DND-41 (cell line): Measurements from ENCODE around the gene ACACA.

Experiments used
- ATAC-seq: fragments of 200-7000 bp; cut with Tn5 transposase; 3 replicates; pipeline ENCODE4 v1.9.1; 2021; ENCODE audit warnings: low read depth; ENCODE audit not compliant: insufficient read depth
- DNase-seq: peaks from one replicate; pipeline ENCODE4 v3.0.0-alpha.2; 2020
- H2AFZ ChIP-seq: 2 replicates; pipeline ENCODE4 v1.6.0; 2012; ENCODE audit warnings: low read depth, low read length
- H3K27ac ChIP-seq: 2 replicates; pipeline ENCODE4 v1.5.1; 2012; ENCODE audit warnings: low read length, inconsistent platforms
- H3K27me3 ChIP-seq: fragments of 200-600 bp; sonication (generic); 2 replicates; pipeline ENCODE4 v1.6.0; 2012; ENCODE audit warnings: low read length, mild to moderate bottlenecking, inconsistent platforms; ENCODE audit not compliant: insufficient read depth, poor library complexity
- H3K36me3 ChIP-seq: 2 replicates; pipeline ENCODE4 v1.5.1; 2012; ENCODE audit warnings: low read length, inconsistent platforms; ENCODE audit not compliant: insufficient read depth
- H3K4me1 ChIP-seq: 2 replicates; pipeline ENCODE4 v1.5.1; 2012; ENCODE audit warnings: mild to moderate bottlenecking, low read length; ENCODE audit not compliant: insufficient read depth
- H3K4me2 ChIP-seq: 2 replicates; pipeline ENCODE4 v1.6.0; 2012; ENCODE audit warnings: mild to moderate bottlenecking, moderate library complexity, low read length, inconsistent platforms; ENCODE audit not compliant: insufficient read depth
- H3K4me3 ChIP-seq, 2 experiments: fragments of 200-600 bp in 1 of 2; shearing (Covaris generic) in 1 of 2; 2 replicates each; pipeline ENCODE4 v1.5.1; 2012 to 2016; ENCODE audit warnings: inconsistent platforms in 2 of 2, low read length in 2 of 2, mild to moderate bottlenecking in 2 of 2, low read depth in 1 of 2, moderate library complexity in 1 of 2
- H3K79me2 ChIP-seq: 2 replicates; pipeline ENCODE4 v1.6.0; 2012; ENCODE audit warnings: low read length, inconsistent platforms; ENCODE audit not compliant: insufficient read depth
- H3K9ac ChIP-seq: 2 replicates; pipeline ENCODE4 v1.6.0; 2012; ENCODE audit warnings: low read depth, mild to moderate bottlenecking, inconsistent platforms, low read length, moderate library complexity
- H3K9me3 ChIP-seq: 2 replicates; pipeline ENCODE4 v1.5.1; 2012; ENCODE audit warnings: low read length, moderate library complexity, mild to moderate bottlenecking, inconsistent platforms; ENCODE audit not compliant: insufficient read depth, severe bottlenecking
- H4K20me1 ChIP-seq: 2 replicates; pipeline ENCODE4 v1.6.0; 2012; ENCODE audit warnings: low read length; ENCODE audit not compliant: insufficient read depth
- CTCF ChIP-seq: IDR thresholded peaks from 2 replicates; pipeline ENCODE4 v1.5.1; 2012; ENCODE audit warnings: borderline replicate concordance, low read length, moderate library complexity, mild to moderate bottlenecking; ENCODE audit not compliant: poor library complexity, severe bottlenecking; ENCODE audit errors: extremely low read depth
- EZH2 ChIP-seq: IDR thresholded peaks from 3 replicates; pipeline ENCODE4 v1.6.1; 2012; ENCODE audit warnings: borderline replicate concordance, low read depth, mild to moderate bottlenecking, moderate library complexity, low read length, inconsistent platforms; ENCODE audit not compliant: severe bottlenecking

The ACACA gene

GRCh38 chr17:37406635-37407461 lies at the start of gene ACACA, which contains the start of gene TADA2A:
ACACA (minus strand) TSS chr17:37406836; CDS start chr17:37406299, 537 bp downstream.
TADA2A (plus strand) TSS chr17:37406886; CDS start chr17:37411366, 4,480 bp downstream.
- TF ChIP-seq CTCF = no peak
- TF ChIP-seq EZH2 = no peak
- H3K27ac ChIP-seq = peak within 1 kb of the TSS; percentile 95
- H3K9ac ChIP-seq = peak within 1 kb of the TSS; percentile 98
- peak; percentile 93 for ATAC-seq
- no peaks in the 10 kb centered on the region for H3K27me3 ChIP-seq
- H2AFZ ChIP-seq = peak within 1 kb of the TSS; percentile 93
- H3K79me2 ChIP-seq = peaks cover 76% of the 10 kb centered on the region
- H3K4me2 ChIP-seq = peak within 1 kb of the TSS; percentile 95
- H4K20me1 ChIP-seq = 0 out of 2 replicates have a peak, but pooled peaks cover 3% of the 10 kb centered on the region
- peak; percentile 82 for DNase-seq
- H3K36me3 ChIP-seq = peaks cover 26% of the 10 kb centered on the region
- peak within 1 kb of the TSS; percentile 91 to 92 for H3K4me3 ChIP-seq
- H3K4me1 ChIP-seq = peaks cover 52% of the 10 kb centered on the region
- no peaks in the 10 kb centered on the region for H3K9me3 ChIP-seq

- Histone ChIP-seq H4K20me1 (peaks cover 3% of the 10 kb centered on the region; the same call in 1 of the 2 replicates), H3K36me3 (peaks cover 63% of the 10 kb centered on the region), H3K9me3 (no peaks in the 10 kb centered on the region), H3K4me1 (no peaks in the 10 kb centered on the region), H2AFZ (no peak overlapping the region), H3K4me3 (no peak overlapping the region), H3K4me2 (no peak overlapping the region), H3K27me3 (no peaks in the 10 kb centered on the region), H3K79me2 (no peaks in the 10 kb centered on the region), H3K9ac (no peak overlapping the region), H3K27ac (no peak overlapping the region)
- TF ChIP-seq CTCF (no peak), EZH2 (no peak)
- DNase-seq (no peak), ATAC-seq (no peak)
Measured at GRCh38 chr17:37450112-37450511, 43.5 kb upstream of the ACACA start.

- H3K4me1 ChIP-seq = no peaks in the 10 kb centered on the region
- H3K9me3 ChIP-seq = no peaks in the 10 kb centered on the region
- no peaks in the 10 kb centered on the region for H3K79me2 ChIP-seq
- H3K36me3 ChIP-seq = peaks cover 73% of the 10 kb centered on the region
- TF ChIP-seq EZH2 (no peak), CTCF (no peak)
- H3K27me3 ChIP-seq = no peaks in the 10 kb centered on the region
- H3K27ac ChIP-seq = no peak overlapping the region
- H3K4me2 ChIP-seq = no peak overlapping the region
- no peak overlapping the region for H3K4me3 ChIP-seq
- DNase-seq (no peak), ATAC-seq (no peak)
- H4K20me1 ChIP-seq = peaks cover 3% of the 10 kb centered on the region; the same call in 1 of the 2 replicates
- H3K9ac ChIP-seq = no peak overlapping the region
- no peak overlapping the region for H2AFZ ChIP-seq
Measured at GRCh38 chr17:37447641-37448040, 41.0 kb upstream of the ACACA start.
